ENCODE data around the gene PAGE2. TPM values are rescaled to one million over a fixed set of nuclear protein-coding genes. Genes with fewer than 3 reads are reported as not detected.
"Not testable (repeated sequence)": the region's sequence is repeated elsewhere in the genome, so short reads cannot be mapped to it uniquely, and the experiment has no call there.

The PAGE2 gene
- not detected in 2 replicates for total RNA-seq (2014; rRNA removed; shearing (Covaris generic))

GRCh38 chrX:55088795-55089489, at the start of gene PAGE2:
PAGE2 (plus strand) TSS chrX:55089018; CDS start chrX:55090021, 1,003 bp downstream.
- DNase-seq (ENCODE audit: low spot score): no peak

GRCh38 chrX:55039471-55039870, 49.3 kb upstream of the PAGE2 start:
- DNase-seq (ENCODE audit: low spot score): no peak

- DNase-seq (ENCODE audit: low spot score): no peak
Measured at GRCh38 chrX:55041514-55041913, 47.3 kb upstream of the PAGE2 start.

GRCh38 chrX:55050599-55050998, 38.2 kb upstream of the PAGE2 start:
- DNase-seq (ENCODE audit: low spot score): not testable (repeated sequence)

GRCh38 chrX:55056820-55057674, 31.8 kb upstream of the PAGE2 start:
- DNase-seq (ENCODE audit: low spot score): no peak

GRCh38 chrX:55057675-55058249, 31.1 kb upstream of the PAGE2 start:
- DNase-seq (ENCODE audit: low spot score): peak; percentile 55

GRCh38 chrX:55067180-55067579, 21.6 kb upstream of the PAGE2 start:
- DNase-seq (ENCODE audit: low spot score): not testable (repeated sequence)

GRCh38 chrX:55072286-55072685, 16.5 kb upstream of the PAGE2 start:
- DNase-seq (ENCODE audit: low spot score): no peak

- DNase-seq (ENCODE audit: low spot score): no peak
Measured at GRCh38 chrX:55074851-55075467, 13.9 kb upstream of the PAGE2 start, which contains the start of gene PAGE2B. PAGE2B (plus strand) TSS chrX:55075030; CDS start chrX:55076042, 1,012 bp downstream.

GRCh38 chrX:55098691-55099090, 9.9 kb downstream of the PAGE2 start:
- DNase-seq (ENCODE audit: low spot score): no peak

GRCh38 chrX:55099162-55099561, 10.3 kb downstream of the PAGE2 start:
- DNase-seq (ENCODE audit: low spot score): no peak

- DNase-seq (ENCODE audit: low spot score): no peak
Measured at GRCh38 chrX:55102754-55103153, 13.9 kb downstream of the PAGE2 start.

- no peak for DNase-seq (ENCODE audit: low spot score)
Measured at GRCh38 chrX:55107262-55107661, 18.4 kb downstream of the PAGE2 start.

- DNase-seq (ENCODE audit: low spot score): no peak
Measured at GRCh38 chrX:55107911-55108310, 19.1 kb downstream of the PAGE2 start.

- DNase-seq (ENCODE audit: low spot score): no peak
Measured at GRCh38 chrX:55109306-55109705, 20.5 kb downstream of the PAGE2 start.

GRCh38 chrX:55111578-55112254, 22.9 kb downstream of the PAGE2 start:
- DNase-seq (ENCODE audit: low spot score): no peak

GRCh38 chrX:55116589-55116988, 27.8 kb downstream of the PAGE2 start:
- DNase-seq (ENCODE audit: low spot score): not testable (repeated sequence)

GRCh38 chrX:55118574-55118973, 29.8 kb downstream of the PAGE2 start:
- DNase-seq (ENCODE audit: low spot score): no peak

- no peak for DNase-seq (ENCODE audit: low spot score)
Measured at GRCh38 chrX:55119271-55119670, 30.5 kb downstream of the PAGE2 start.

GRCh38 chrX:55119712-55120111, 30.9 kb downstream of the PAGE2 start:
- DNase-seq (ENCODE audit: low spot score): no peak

- no peak for DNase-seq (ENCODE audit: low spot score)
Measured at GRCh38 chrX:55120761-55121358, 32.0 kb downstream of the PAGE2 start.
